ENCODE measurements around the gene ERG. TPM values are rescaled to one million over a fixed set of nuclear protein-coding genes. Genes with fewer than 3 reads are reported as not detected.

ERG gene
- total RNA-seq, 1 experiment from 2014 or later: not detected

DNA sequence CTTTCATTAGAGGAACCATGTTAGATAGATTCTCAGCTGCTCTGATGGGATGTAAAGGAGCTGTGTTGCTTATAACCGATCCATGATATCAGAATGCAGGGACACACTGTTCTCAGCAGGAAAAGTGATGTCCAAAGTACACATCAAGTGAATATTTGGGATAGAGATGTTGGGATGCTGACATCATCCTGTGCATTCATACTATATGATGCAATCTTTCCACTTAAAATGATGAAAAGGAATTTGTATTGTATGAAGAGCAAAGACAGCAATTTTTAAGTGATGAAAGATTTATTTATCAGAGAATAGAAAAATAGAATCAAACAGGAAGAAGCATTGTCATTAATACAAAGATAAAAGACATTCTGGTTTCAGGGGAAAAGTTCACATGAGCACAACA lies 110.1 kb downstream of the ERG start:
- DNase-seq (ENCODE audit: low read depth, low spot score): no peak
- in situ Hi-C loops (cut with HindIII; ENCODE audit: low pct_unique_long_range_greater_than_20kb, low sequenced_read_pairs): no loop called here

DNA sequence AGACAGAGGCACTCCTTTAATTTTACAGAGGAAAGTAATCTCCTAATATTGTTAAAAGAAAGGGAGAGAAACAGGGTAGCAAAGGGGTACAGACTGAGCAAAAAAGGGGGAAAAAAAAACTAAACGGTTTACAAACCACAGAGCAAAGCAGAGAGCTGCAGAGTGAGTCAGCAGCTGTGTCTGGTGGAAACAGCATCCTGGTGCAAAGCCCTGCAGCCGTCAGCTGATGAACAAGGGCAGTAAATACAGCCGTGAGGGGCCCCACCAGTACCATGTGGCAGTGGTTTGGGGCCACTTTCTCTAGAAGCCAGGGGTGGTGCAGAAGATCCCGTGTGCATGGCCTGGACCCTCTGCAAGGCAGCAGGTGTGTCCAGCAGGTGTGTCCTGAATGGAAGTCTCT lies 111.3 kb downstream of the ERG start:
- DNase-seq (ENCODE audit: low read depth, low spot score): no peak
- in situ Hi-C loops (cut with HindIII; ENCODE audit: low pct_unique_long_range_greater_than_20kb, low sequenced_read_pairs): no loop called here

GRCh38 chr21:38385427-38386175 lies 112.7 kb downstream of the ERG start:
- DNase-seq (ENCODE audit: low read depth, low spot score): no peak
- in situ Hi-C loops (cut with HindIII; ENCODE audit: low pct_unique_long_range_greater_than_20kb, low sequenced_read_pairs): no loop called here

GRCh38 chr21:38384675-38385426 lies 113.4 kb downstream of the ERG start:
- DNase-seq (ENCODE audit: low read depth, low spot score): no peak
- in situ Hi-C loops (cut with HindIII; ENCODE audit: low pct_unique_long_range_greater_than_20kb, low sequenced_read_pairs): no loop called here

DNA sequence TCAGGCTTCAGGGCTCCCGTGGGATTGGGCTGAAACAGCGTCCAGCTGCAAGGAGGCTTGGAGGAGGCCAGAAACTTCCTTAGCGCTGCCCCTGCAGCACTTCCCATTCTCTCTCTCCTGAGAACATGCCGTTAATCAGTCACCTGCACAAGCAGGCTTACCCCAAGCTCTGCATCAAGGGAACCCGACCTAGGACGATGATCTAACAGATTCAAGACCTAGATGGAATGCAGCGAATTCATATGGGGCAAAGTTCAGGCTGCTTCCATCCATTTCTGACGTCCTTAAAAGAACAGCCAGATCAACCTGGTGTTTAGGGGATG lies 114.1 kb downstream of the ERG start:
- in situ Hi-C loops (cut with HindIII; ENCODE audit: low pct_unique_long_range_greater_than_20kb, low sequenced_read_pairs): no loop called here
- DNase-seq (ENCODE audit: low read depth, low spot score): no peak

GRCh38 chr21:38383411-38384237 lies 114.7 kb downstream of the ERG start:
- in situ Hi-C loops (cut with HindIII; ENCODE audit: low pct_unique_long_range_greater_than_20kb, low sequenced_read_pairs): no loop called here
- DNase-seq (ENCODE audit: low read depth, low spot score): no peak

- DNase-seq (ENCODE audit: low read depth, low spot score): peak; percentile 18
- in situ Hi-C loops (cut with HindIII; ENCODE audit: low pct_unique_long_range_greater_than_20kb, low sequenced_read_pairs): no loop called here
Measured at GRCh38 chr21:38380481-38381137, 117.7 kb downstream of the ERG start.

DNA sequence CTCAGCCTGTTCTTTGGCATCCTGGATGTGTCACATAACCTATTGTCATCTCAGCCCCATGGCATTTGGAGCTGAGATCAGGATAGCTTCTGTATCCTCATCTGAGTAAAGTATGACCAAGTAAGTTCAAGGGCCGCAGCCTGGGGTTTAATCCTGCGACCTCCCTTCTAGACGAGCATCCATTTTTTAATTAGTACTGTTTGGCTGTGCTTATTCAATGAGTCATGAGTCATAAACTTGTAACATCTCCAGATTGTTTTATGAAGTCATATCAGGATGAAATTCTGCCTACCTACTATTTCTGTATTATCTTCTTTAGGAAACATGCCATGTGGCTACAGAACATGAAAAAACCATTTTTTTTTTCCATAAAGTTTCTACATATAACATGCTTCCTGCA lies 119.1 kb downstream of the ERG start:
- no peak for DNase-seq (ENCODE audit: low read depth, low spot score)
- in situ Hi-C loops (cut with HindIII; ENCODE audit: low pct_unique_long_range_greater_than_20kb, low sequenced_read_pairs): no loop called here

- DNase-seq (ENCODE audit: low read depth, low spot score): no peak
- in situ Hi-C loops (cut with HindIII; ENCODE audit: low pct_unique_long_range_greater_than_20kb, low sequenced_read_pairs): no loop called here
Measured at GRCh38 chr21:38377165-38378088, 120.8 kb downstream of the ERG start.

GRCh38 chr21:38376693-38377092 lies 121.6 kb downstream of the ERG start:
- in situ Hi-C loops (cut with HindIII; ENCODE audit: low pct_unique_long_range_greater_than_20kb, low sequenced_read_pairs): no loop called here
- DNase-seq (ENCODE audit: low read depth, low spot score): no peak

- no peak for DNase-seq (ENCODE audit: low read depth, low spot score)
- in situ Hi-C loops (cut with HindIII; ENCODE audit: low pct_unique_long_range_greater_than_20kb, low sequenced_read_pairs): no loop called here
Measured at GRCh38 chr21:38376235-38376634, 122.0 kb downstream of the ERG start.

- in situ Hi-C loops (cut with HindIII; ENCODE audit: low pct_unique_long_range_greater_than_20kb, low sequenced_read_pairs): no loop called here
- DNase-seq (ENCODE audit: low read depth, low spot score): no peak
Measured at GRCh38 chr21:38367646-38368045, 130.6 kb downstream of the ERG start.

DNA sequence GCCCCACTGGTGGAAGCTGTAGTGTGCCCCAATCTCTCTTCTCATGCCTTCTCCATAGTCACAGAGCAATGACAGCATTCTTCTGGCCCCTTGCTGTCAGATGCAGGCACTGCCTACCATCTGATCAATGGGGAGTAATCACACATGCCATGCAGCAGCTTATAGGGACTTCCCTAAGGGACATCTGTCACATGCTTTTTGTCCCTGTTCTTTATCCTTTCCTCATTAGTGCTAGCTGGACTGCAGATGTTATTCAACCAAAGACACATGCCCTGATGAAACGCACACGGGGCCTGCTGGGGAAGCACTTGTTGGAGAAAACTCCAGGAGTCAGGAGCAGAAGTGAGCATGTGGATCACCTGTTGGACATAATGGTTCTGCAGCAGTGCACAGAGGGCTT lies 132.8 kb downstream of the ERG start:
- DNase-seq (ENCODE audit: low read depth, low spot score): no peak
- in situ Hi-C loops (cut with HindIII; ENCODE audit: low pct_unique_long_range_greater_than_20kb, low sequenced_read_pairs): no loop called here

DNA sequence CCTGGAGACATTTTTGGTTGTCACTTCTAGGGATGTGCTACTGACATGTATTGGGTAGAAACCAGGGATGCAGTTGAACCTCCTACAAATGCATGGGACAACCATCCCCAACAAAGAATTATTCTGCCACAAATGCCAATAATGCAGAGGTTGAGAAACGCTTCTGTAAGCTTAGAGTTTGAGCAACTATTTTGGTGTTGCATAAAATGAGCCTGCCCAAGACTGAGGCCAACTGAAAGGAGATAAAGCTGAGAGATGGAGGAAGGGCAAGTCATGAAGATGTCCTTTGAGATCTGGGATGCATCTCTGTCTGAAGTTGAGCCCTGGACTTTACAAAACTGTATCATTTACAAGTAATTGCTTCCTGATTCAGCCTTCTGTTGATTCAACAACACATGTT lies 134.6 kb downstream of the ERG start:
- in situ Hi-C loops (cut with HindIII; ENCODE audit: low pct_unique_long_range_greater_than_20kb, low sequenced_read_pairs): no loop called here
- DNase-seq (ENCODE audit: low read depth, low spot score): no peak

DNA sequence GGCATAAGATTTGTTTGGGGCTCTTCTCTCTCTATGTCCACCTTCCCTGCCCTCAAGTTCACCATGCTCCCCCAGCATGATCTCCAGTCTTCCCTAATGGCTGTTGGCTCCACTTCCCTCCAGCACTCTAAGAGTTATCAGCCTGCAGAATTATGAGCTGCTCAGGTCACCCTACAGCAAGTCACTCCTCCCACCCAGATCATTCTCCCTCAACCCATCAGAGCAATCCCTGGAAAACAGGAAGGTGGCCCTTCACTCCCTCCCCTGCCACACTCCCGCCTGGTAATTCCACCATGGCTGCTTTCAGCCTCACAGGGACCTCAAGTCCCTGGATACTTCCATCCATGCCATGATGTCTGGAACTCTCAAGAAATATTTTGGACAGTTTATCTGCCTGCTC lies 137.0 kb downstream of the ERG start:
- in situ Hi-C loops (cut with HindIII; ENCODE audit: low pct_unique_long_range_greater_than_20kb, low sequenced_read_pairs): no loop called here
- no peak for DNase-seq (ENCODE audit: low read depth, low spot score)

DNA sequence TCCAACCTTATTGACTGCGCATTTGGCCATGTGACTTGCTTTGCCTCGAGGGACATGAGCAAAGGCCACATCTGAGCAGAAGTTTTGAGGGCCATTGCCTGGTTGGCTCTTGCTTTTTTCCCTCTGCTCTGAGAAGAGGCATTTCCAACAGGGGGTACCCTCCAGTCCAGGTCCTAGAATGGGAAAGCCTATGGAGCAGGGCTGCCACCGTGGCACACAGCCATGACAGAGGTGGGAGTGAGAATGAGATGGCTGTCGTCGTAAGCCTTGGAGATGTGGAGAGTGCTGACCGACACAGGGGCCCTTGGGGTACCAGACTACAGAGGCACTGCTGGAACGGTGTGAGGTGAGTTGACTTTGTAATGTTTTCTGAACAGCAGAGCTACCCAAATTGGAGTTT lies 138.4 kb downstream of the ERG start:
- in situ Hi-C loops (cut with HindIII; ENCODE audit: low pct_unique_long_range_greater_than_20kb, low sequenced_read_pairs): no loop called here
- no peak for DNase-seq (ENCODE audit: low read depth, low spot score)

DNA sequence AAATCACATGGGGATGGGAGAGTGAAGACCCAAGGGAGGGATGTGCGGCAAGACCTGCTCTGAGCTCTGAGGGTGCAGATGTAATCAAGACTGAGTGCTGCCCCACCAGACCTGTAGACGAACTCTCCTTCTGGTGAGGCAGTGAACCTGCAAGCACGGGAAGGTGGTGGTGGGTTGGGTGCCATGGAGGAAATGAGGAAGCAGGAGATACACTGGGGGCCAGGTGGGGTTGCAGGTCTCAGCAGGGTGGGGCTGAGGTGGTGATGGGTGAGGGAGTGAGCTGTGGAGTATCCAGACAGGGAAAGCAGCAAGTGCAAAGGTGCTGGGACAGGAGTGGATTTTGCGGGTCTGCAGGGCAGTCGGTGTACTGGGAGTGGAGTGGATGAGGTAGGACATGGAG lies 139.2 kb downstream of the ERG start:
- in situ Hi-C loops (cut with HindIII; ENCODE audit: low pct_unique_long_range_greater_than_20kb, low sequenced_read_pairs): no loop called here
- no peak for DNase-seq (ENCODE audit: low read depth, low spot score)

All from SK-MEL-5 (cell line).